A673 (cell line): Measurements from ENCODE around the gene APBB1IP. TPM values are rescaled to one million over a fixed set of nuclear protein-coding genes. Genes with fewer than 3 reads are reported as not detected.

Experiments used
- BruUV-seq: library from RNA; stranded (reverse); fragments of 400-500 nt; replicated peaks from 2 replicates; lab custom pipeline; 2021; lab: Mats Ljungman, UMichigan
- CTCF ChIA-PET: fragments of 300-600 bp; sonication (Branson Sonifier 250); formaldehyde crosslinking; loops from one replicate; lab custom pipeline; 2022; ENCODE audit warnings: antibody characterized with exemption; lab: Charles Lee
- POLR2A ChIA-PET: fragments of 300-600 bp; sonication (Branson Sonifier 250); formaldehyde crosslinking; loops from one replicate; lab custom pipeline; 2022; ENCODE audit warnings: antibody characterized with exemption; ENCODE audit not compliant: low non-redundant PET; lab: Charles Lee
- DNase-seq: peaks from one replicate; pipeline ENCODE4 v3.0.0-alpha.2; 2015; ENCODE audit warnings: low spot score
- H3K27ac ChIP-seq: fragments of 200-600 bp; sonication (generic); 2 replicates; pipeline ENCODE4 v1.5.1; 2016; ENCODE audit warnings: mixed run types, low read depth, mild to moderate bottlenecking, mixed read lengths, antibody characterized with exemption, low read length; ENCODE audit not compliant: poor library complexity, severe bottlenecking
- H3K27me3 ChIP-seq: fragments of 200-600 bp; sonication (generic); replicated peaks from 2 replicates; pipeline ENCODE4 v1.6.1; 2017; ENCODE audit warnings: mixed run types, low read depth, mild to moderate bottlenecking, mixed read lengths, antibody characterized with exemption, low read length; ENCODE audit not compliant: insufficient read depth, poor library complexity
- H3K36me3 ChIP-seq: fragments of 200-600 bp; sonication (generic); 2 replicates; pipeline ENCODE4 v1.6.1; 2016; ENCODE audit warnings: mixed run types, mild to moderate bottlenecking, mixed read lengths, antibody characterized with exemption, low read length; ENCODE audit not compliant: insufficient read depth, poor library complexity, severe bottlenecking
- H3K4me1 ChIP-seq: fragments of 200-600 bp; sonication (generic); 2 replicates; pipeline ENCODE4 v1.6.1; 2017; ENCODE audit warnings: mixed run types, mild to moderate bottlenecking, mixed read lengths, antibody characterized with exemption, low read length; ENCODE audit not compliant: insufficient read depth, poor library complexity, severe bottlenecking
- H3K4me3 ChIP-seq: fragments of 200-600 bp; sonication (generic); 2 replicates; pipeline ENCODE4 v1.5.1; 2016; ENCODE audit warnings: low read depth, mixed run types, mild to moderate bottlenecking, mixed read lengths, low read length; ENCODE audit not compliant: poor library complexity, severe bottlenecking
- H3K9me3 ChIP-seq: fragments of 200-600 bp; sonication (generic); 2 replicates; pipeline ENCODE4 v1.6.1; 2016; ENCODE audit warnings: mixed run types, low read depth, mild to moderate bottlenecking, mixed read lengths, antibody characterized with exemption, low read length; ENCODE audit not compliant: poor library complexity, severe bottlenecking
- EZH2 ChIP-seq: fragments of 200-600 bp; sonication (generic); IDR thresholded peaks from 2 replicates; pipeline ENCODE4 v1.6.1; 2017; ENCODE audit warnings: borderline replicate concordance, low read depth, mild to moderate bottlenecking, mixed read lengths, antibody characterized with exemption, low read length; ENCODE audit not compliant: poor library complexity, severe bottlenecking
- intact Hi-C: fragments of 100-400 bp; cut with micrococcal nuclease; formaldehyde crosslinking; loops from one replicate; pipeline ENCODE4 v1.10.0; 2022; ENCODE audit not compliant: unreplicated experiment
- total RNA-seq: library from RNA; stranded (reverse); gene quantifications from 2 replicates; pipeline ENCODE4 v1.2.3, GENCODE V29; 2021
- TF ChIP-seq, protein P1 (sequence below): fragments of 300-800, 200-600 bp; sonication (generic); conservative IDR thresholded peaks from 2 replicates; pipeline ENCODE4 v1.5.1; 2017; ENCODE audit warnings: low read depth, mild to moderate bottlenecking, antibody characterized with exemption, low read length, moderate library complexity, mixed read lengths

Gene APBB1IP
- total RNA-seq, 1 experiment from 2014 or later: not detected

DNA sequence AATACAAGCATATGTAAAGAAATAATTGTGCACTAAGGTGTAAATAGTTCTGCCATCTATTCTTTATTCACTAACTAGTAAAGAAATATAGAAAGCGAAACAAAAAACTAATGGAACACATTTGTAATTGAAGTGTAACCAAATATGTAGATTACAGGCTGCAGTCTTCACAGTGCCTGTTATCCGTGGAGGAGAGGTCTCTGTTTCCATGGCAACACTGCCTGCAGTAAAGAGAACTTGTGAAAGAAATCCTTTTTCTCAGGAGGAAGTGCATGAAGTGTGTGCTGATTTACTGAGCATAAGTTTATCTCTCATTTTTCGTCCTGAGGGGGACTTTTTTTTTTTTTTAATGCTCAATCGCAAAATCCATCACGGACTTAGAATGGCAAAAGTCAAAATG lies 102.5 kb downstream of the APBB1IP start:
- no TSS peak for BruUV-seq
- peak; percentile 26 for DNase-seq
- Histone ChIP-seq H3K4me1 (no peaks in the 10 kb centered on the region), H3K9me3 (no peaks in the 10 kb centered on the region), H3K36me3 (no peaks in the 10 kb centered on the region), H3K4me3 (no peak overlapping the region), H3K27me3 (peaks cover 6% of the 10 kb centered on the region), H3K27ac (no peak overlapping the region)
- intact Hi-C loops: no loop called here
- POLR2A ChIA-PET: no interaction called here
- CTCF ChIA-PET: no interaction called here
- TF ChIP-seq, protein P1, sequence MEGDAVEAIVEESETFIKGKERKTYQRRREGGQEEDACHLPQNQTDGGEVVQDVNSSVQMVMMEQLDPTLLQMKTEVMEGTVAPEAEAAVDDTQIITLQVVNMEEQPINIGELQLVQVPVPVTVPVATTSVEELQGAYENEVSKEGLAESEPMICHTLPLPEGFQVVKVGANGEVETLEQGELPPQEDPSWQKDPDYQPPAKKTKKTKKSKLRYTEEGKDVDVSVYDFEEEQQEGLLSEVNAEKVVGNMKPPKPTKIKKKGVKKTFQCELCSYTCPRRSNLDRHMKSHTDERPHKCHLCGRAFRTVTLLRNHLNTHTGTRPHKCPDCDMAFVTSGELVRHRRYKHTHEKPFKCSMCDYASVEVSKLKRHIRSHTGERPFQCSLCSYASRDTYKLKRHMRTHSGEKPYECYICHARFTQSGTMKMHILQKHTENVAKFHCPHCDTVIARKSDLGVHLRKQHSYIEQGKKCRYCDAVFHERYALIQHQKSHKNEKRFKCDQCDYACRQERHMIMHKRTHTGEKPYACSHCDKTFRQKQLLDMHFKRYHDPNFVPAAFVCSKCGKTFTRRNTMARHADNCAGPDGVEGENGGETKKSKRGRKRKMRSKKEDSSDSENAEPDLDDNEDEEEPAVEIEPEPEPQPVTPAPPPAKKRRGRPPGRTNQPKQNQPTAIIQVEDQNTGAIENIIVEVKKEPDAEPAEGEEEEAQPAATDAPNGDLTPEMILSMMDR: no peak
- no peak for TF ChIP-seq EZH2

- DNase-seq: no peak
- no TSS peak for BruUV-seq
- CTCF ChIA-PET: no interaction called here
- Histone ChIP-seq H3K4me1 (no peaks in the 10 kb centered on the region), H3K27ac (no peak overlapping the region), H3K36me3 (no peaks in the 10 kb centered on the region), H3K9me3 (no peaks in the 10 kb centered on the region), H3K4me3 (no peak overlapping the region), H3K27me3 (peaks cover 6% of the 10 kb centered on the region)
- TF ChIP-seq, protein P1: no peak
- no peak for TF ChIP-seq EZH2
- intact Hi-C loops: no loop called here
- POLR2A ChIA-PET: no interaction called here
These were observed 105.6 kb downstream of the APBB1IP start for GRCh38 chr10:26543567-26544306.

DNA sequence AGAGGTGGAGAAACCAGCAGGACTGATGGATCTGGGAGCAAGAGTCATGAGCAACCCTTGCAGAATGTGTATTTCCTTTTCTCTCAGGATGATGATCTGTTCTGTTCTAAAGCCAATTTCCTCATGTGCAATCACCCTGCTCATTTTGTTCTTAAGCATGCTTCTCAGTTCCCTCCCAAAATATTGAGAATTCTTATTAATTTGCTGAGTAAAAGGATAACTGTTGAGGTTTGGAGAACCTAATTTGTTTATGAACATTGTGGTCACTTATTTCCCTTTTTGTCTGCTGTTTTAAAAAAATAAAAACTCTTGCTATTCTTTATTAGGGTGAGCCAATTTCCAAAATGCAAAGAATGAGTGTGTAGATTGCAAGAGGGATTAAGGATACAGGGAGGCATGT lies 106.8 kb downstream of the APBB1IP start:
- intact Hi-C loops: no loop called here
- CTCF ChIA-PET: no interaction called here

More for the DNA sequence above, 106.8 kb downstream of the APBB1IP start:
- TF ChIP-seq, protein P1: no peak
- no peak for TF ChIP-seq EZH2
- no peak for DNase-seq
- Histone ChIP-seq H3K9me3 (no peaks in the 10 kb centered on the region), H3K4me1 (no peaks in the 10 kb centered on the region), H3K36me3 (no peaks in the 10 kb centered on the region), H3K4me3 (no peak overlapping the region), H3K27ac (no peak overlapping the region), H3K27me3 (peaks cover 6% of the 10 kb centered on the region)
- POLR2A ChIA-PET: no interaction called here
- no TSS peak for BruUV-seq
